ENCODE data around the gene HERC2.

Gene HERC2

GRCh38 chr15:28107904-28108275 lies 214.1 kb downstream of the HERC2 start:
- DNase-seq: no peak

GRCh38 chr15:28107111-28107903 lies 214.7 kb downstream of the HERC2 start:
- no peak for DNase-seq

- no peak for DNase-seq
Measured at GRCh38 chr15:28106294-28107110, 215.5 kb downstream of the HERC2 start.

GRCh38 chr15:28105793-28106192 lies 216.2 kb downstream of the HERC2 start:
- DNase-seq: no peak

- DNase-seq: no peak
Measured at GRCh38 chr15:28105224-28105791, 216.7 kb downstream of the HERC2 start.

GRCh38 chr15:28104326-28104725 lies 217.7 kb downstream of the HERC2 start:
- DNase-seq: no peak

- no peak for DNase-seq
Measured at GRCh38 chr15:28103831-28104230, 218.1 kb downstream of the HERC2 start.

GRCh38 chr15:28101983-28102441 lies 220.0 kb downstream of the HERC2 start:
- DNase-seq: no peak

GRCh38 chr15:28101201-28101600 lies 220.8 kb downstream of the HERC2 start:
- no peak for DNase-seq

GRCh38 chr15:28100516-28101195 lies 221.3 kb downstream of the HERC2 start:
- DNase-seq: no peak

- no peak for DNase-seq
Measured at GRCh38 chr15:28099555-28100140, 222.3 kb downstream of the HERC2 start.

GRCh38 chr15:28098766-28099554 lies 223.0 kb downstream of the HERC2 start, which contains the start of gene OCA2:
Gene OCA2, minus strand, starts transcription at chr15:28099315. Its CDS starts 17,441 bp downstream, at chr15:28081874.
- peak; percentile 60 for DNase-seq

- DNase-seq: no peak
Measured at GRCh38 chr15:28098360-28098765, 223.6 kb downstream of the HERC2 start.

- no peak for DNase-seq
Measured at GRCh38 chr15:28097656-28098359, 224.2 kb downstream of the HERC2 start.

- DNase-seq: no peak
Measured at GRCh38 chr15:28096670-28097431, 225.1 kb downstream of the HERC2 start.

GRCh38 chr15:28096411-28096669 lies 225.6 kb downstream of the HERC2 start:
- no peak for DNase-seq

GRCh38 chr15:28094732-28095521 lies 227.1 kb downstream of the HERC2 start:
- DNase-seq: no peak

- no peak for DNase-seq
Measured at GRCh38 chr15:28093752-28094535, 228.0 kb downstream of the HERC2 start.

- DNase-seq: no peak
Measured at GRCh38 chr15:28091313-28091712, 230.7 kb downstream of the HERC2 start.

Measured in activated CD4-positive, alpha-beta T cell treated with anti-CD3 and anti-CD28 coated beads for 1 hour (primary cell).